ENCODE results near the gene DCAF6.

DNA sequence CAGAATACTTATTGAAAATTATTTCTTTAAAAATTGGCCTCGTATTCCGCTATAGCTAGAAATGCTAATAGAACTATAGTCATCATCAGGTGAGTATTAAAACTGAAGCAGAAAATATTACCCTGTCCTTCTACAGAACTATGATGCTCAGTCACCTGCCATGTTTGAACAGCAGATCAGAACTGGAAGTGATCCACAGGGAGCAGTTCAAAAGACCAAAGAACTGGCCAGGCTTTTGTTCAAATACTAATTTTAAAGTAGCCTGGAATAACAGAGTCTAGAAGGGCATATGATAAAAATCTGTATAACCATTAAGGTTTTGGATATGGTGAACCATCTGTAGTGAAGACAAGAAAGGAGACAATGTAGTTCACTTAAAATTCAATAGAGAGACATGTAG, 105.9 kb downstream of the DCAF6 start:
- TF ChIP-seq GATA2 (IDR thresholded peaks at IDR 0.05; ENCODE audit: low read depth, low read length) (no peak), GATA3 (IDR thresholded peaks at IDR 0.05; ENCODE audit: low read depth, low read length) (no peak)
